H1 (cell line): ENCODE measurements around the gene ZSCAN5A.

Source experiments
- TAF1 ChIP-seq: IDR thresholded peaks from 2 replicates; pipeline ENCODE4 v1.6.1; 2011; ENCODE audit warnings: mild to moderate bottlenecking, low read depth, low read length
- TF ChIP-seq, protein P1 (sequence below), 3 experiments: IDR thresholded peaks; 1 replicate in 2 of 3; 2 replicates in 1 of 3; pipeline versions ENCODE4 v1.5.1 to v1.6.1; 2011; ENCODE audit warnings: low read length in 3 of 3, mild to moderate bottlenecking in 3 of 3, inconsistent platforms in 2 of 3, low read depth in 1 of 3, moderate library complexity in 1 of 3; ENCODE audit not compliant: insufficient read depth in 1 of 3; ENCODE audit errors: control extremely low read depth in 1 of 3

DNA sequence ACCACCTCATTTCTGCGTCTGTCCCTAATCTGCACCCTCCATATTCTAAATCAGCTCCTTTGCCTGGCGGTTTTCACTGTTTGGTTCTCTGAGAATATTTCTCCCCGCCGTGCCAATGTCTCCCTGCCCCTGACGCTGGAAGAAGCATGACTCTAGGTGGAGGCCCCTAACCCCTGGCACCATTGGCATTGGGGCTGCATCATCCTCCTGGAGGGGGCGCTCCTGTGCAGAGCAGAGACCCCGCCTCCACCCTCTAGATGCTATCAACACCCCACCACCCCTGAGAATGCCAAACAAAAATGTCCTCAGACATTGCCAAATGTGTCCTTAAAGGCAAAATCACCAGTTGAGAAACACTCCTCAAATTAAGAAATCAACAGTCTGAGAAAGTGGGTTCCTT, 123.5 kb downstream of the ZSCAN5A start:
- TF ChIP-seq, protein P1, sequence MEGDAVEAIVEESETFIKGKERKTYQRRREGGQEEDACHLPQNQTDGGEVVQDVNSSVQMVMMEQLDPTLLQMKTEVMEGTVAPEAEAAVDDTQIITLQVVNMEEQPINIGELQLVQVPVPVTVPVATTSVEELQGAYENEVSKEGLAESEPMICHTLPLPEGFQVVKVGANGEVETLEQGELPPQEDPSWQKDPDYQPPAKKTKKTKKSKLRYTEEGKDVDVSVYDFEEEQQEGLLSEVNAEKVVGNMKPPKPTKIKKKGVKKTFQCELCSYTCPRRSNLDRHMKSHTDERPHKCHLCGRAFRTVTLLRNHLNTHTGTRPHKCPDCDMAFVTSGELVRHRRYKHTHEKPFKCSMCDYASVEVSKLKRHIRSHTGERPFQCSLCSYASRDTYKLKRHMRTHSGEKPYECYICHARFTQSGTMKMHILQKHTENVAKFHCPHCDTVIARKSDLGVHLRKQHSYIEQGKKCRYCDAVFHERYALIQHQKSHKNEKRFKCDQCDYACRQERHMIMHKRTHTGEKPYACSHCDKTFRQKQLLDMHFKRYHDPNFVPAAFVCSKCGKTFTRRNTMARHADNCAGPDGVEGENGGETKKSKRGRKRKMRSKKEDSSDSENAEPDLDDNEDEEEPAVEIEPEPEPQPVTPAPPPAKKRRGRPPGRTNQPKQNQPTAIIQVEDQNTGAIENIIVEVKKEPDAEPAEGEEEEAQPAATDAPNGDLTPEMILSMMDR (IDR thresholded peaks at IDR 0.05; ENCODE audit: control extremely low read depth in 1 of 3, insufficient read depth in 1 of 3, low read depth in 1 of 3, low read length in 3 of 3), result peak; percentile 34 to 62 (median 58)
- no peak for TF ChIP-seq TAF1
